GM12878 (cell line): Measurements from ENCODE around the gene TNFAIP8L3. TPM values are rescaled to one million over a fixed set of nuclear protein-coding genes. Genes with fewer than 3 reads are reported as not detected.

Experiments used
- ATAC-seq: fragments of 200-7000 bp; cut with Tn5 transposase; 3 replicates; pipeline ENCODE4 v1.9.1; 2020; ENCODE audit warnings: mild to moderate bottlenecking, moderate library complexity
- BruUV-seq: library from RNA; stranded (reverse); fragments of 400-500 nt; replicated peaks from 2 replicates; lab custom pipeline; 2021; lab: Mats Ljungman, UMichigan
- CTCF ChIA-PET: fragments of 300-600 bp; sonication (Branson Sonifier 250); formaldehyde crosslinking; extraction: SDS; loops from one replicate; lab custom pipeline; 2021; ENCODE audit warnings: inconsistent platforms; lab: Yijun Ruan, JAX
- POLR2A ChIA-PET: fragments of 350-600 bp; formaldehyde crosslinking; extraction: SDS; loops from one replicate; lab custom pipeline; 2021; ENCODE audit warnings: inconsistent platforms; lab: Charles Lee
- RAD21 ChIA-PET: fragments of 300-600 bp; sonication (Branson Sonifier 250); formaldehyde crosslinking; loops from one replicate; lab custom pipeline; 2023; ENCODE audit warnings: antibody characterized with exemption; ENCODE audit not compliant: unreplicated experiment; lab: Charles Lee
- SMC1A ChIA-PET: fragments of 300-600 bp; sonication (Branson Sonifier 250); formaldehyde crosslinking; loops from one replicate; lab custom pipeline; 2023; ENCODE audit not compliant: unreplicated experiment, uncharacterized antibody; lab: Charles Lee
- DNase-seq: peaks from one replicate; pipeline ENCODE4 v3.0.0-alpha.2; 2011; ENCODE audit warnings: low read depth, low spot score
- FAIRE-seq: peaks from 3 replicates; lab custom pipeline; 2011; peaks lifted over from hg19 to GRCh38; lab: Jason Lieb, UNC
- H2AFZ ChIP-seq: 2 replicates; pipeline ENCODE4 v1.6.0; 2011; ENCODE audit warnings: low read depth, low read length, control low read depth; ENCODE audit not compliant: control insufficient read depth
- H3K27ac ChIP-seq: 2 replicates; pipeline ENCODE4 v1.5.1; 2011; ENCODE audit warnings: control low read depth; ENCODE audit not compliant: control insufficient read depth, insufficient read depth
- H3K27me3 ChIP-seq, 2 experiments: replicated peaks in 1 of 2; 2 replicates each; pipeline versions ENCODE4 v1.6.0 to v1.6.1; 2011; ENCODE audit warnings: low read length in 1 of 2; ENCODE audit not compliant: control insufficient read depth in 2 of 2, insufficient read depth in 2 of 2
- H3K36me3 ChIP-seq, 2 experiments: 2 replicates each; pipeline ENCODE4 v1.5.1; 2011; ENCODE audit warnings: low read length in 1 of 2; ENCODE audit not compliant: control insufficient read depth in 2 of 2, insufficient read depth in 2 of 2
- H3K4me1 ChIP-seq: 2 replicates; pipeline ENCODE4 v1.6.1; 2011; ENCODE audit warnings: mild to moderate bottlenecking, low read length, moderate library complexity, mixed read lengths; ENCODE audit not compliant: control insufficient read depth, insufficient read depth
- H3K4me2 ChIP-seq: 2 replicates; pipeline ENCODE4 v1.6.0; 2011; ENCODE audit warnings: control low read depth; ENCODE audit not compliant: control insufficient read depth, insufficient read depth
- H3K4me3 ChIP-seq: fragments of 200-600 bp; sonication (generic); 2 replicates; pipeline ENCODE4 v1.5.1; 2016
- H3K79me2 ChIP-seq: 2 replicates; pipeline ENCODE4 v1.6.0; 2011; ENCODE audit warnings: low read length; ENCODE audit not compliant: control insufficient read depth, insufficient read depth
- H3K9ac ChIP-seq: 2 replicates; pipeline ENCODE4 v1.8.0; 2011; ENCODE audit warnings: low read length, control low read depth, mixed read lengths; ENCODE audit not compliant: control insufficient read depth, insufficient read depth
- H3K9me3 ChIP-seq: replicated peaks from 3 replicates; pipeline ENCODE4 v1.5.1; 2011; ENCODE audit warnings: mild to moderate bottlenecking, low read length; ENCODE audit not compliant: control insufficient read depth, insufficient read depth
- H4K20me1 ChIP-seq: 2 replicates; pipeline ENCODE4 v1.6.0; 2011; ENCODE audit not compliant: control insufficient read depth, insufficient read depth
- BACH1 ChIP-seq: fragments of 450-650 bp; IDR thresholded peaks from 2 replicates; pipeline ENCODE4 v1.6.1; 2017; ENCODE audit warnings: mild to moderate bottlenecking, borderline replicate concordance
- CBX5 ChIP-seq: sonication (generic); IDR thresholded peaks from 2 replicates; pipeline ENCODE4 v1.6.1; 2016; ENCODE audit warnings: low read depth, moderate library complexity, mild to moderate bottlenecking, inconsistent platforms
- CHD2 ChIP-seq: IDR thresholded peaks from 2 replicates; pipeline ENCODE4 v1.6.1; 2011; ENCODE audit warnings: low read depth, low read length, improper control_type of control experiment, borderline replicate concordance
- CHD4 ChIP-seq: fragments of 200-600 bp; sonication (generic); IDR thresholded peaks from 2 replicates; pipeline ENCODE4 v1.6.1; 2016; ENCODE audit warnings: mild to moderate bottlenecking
- EP300 ChIP-seq, 2 experiments: fragments of 150-350 bp in 1 of 2; IDR thresholded peaks; 2 replicates each; pipeline ENCODE4 v1.6.1; 2011 to 2012; ENCODE audit warnings: low read depth in 2 of 2, low read length in 2 of 2, borderline replicate concordance in 1 of 2, improper control_type of control experiment in 1 of 2, inconsistent platforms in 1 of 2; ENCODE audit not compliant: control insufficient read depth in 1 of 2
- HDGF ChIP-seq: fragments of 450-650 bp; IDR thresholded peaks from 2 replicates; pipeline ENCODE4 v1.6.1; 2016; ENCODE audit warnings: antibody characterized with exemption
- NFXL1 ChIP-seq: fragments of 450-650 bp; IDR thresholded peaks from 2 replicates; pipeline ENCODE4 v1.6.1; 2017; ENCODE audit warnings: antibody characterized with exemption, mild to moderate bottlenecking, borderline replicate concordance
- PAX8 ChIP-seq: fragments of 450-650 bp; IDR thresholded peaks from 2 replicates; pipeline ENCODE4 v1.6.1; 2017; ENCODE audit warnings: mild to moderate bottlenecking, moderate library complexity
- PRDM15 ChIP-seq: fragments of 450-650 bp; formaldehyde crosslinking; IDR thresholded peaks from 2 replicates; pipeline ENCODE4 v1.4.0; 2020; ENCODE audit warnings: mild to moderate bottlenecking, moderate library complexity
- RUNX3 ChIP-seq: IDR thresholded peaks from 2 replicates; pipeline ENCODE4 v1.6.1; 2012; ENCODE audit warnings: low read length, inconsistent platforms
- SUZ12 ChIP-seq: fragments of 200-600 bp; sonication (generic); IDR thresholded peaks from one replicate; pipeline ENCODE4 v1.6.1; 2018; ENCODE audit warnings: antibody characterized with exemption, mild to moderate bottlenecking; ENCODE audit not compliant: unreplicated experiment
- ZNF592 ChIP-seq: fragments of 450-650 bp; IDR thresholded peaks from 2 replicates; pipeline ENCODE4 v1.6.1; 2017; ENCODE audit warnings: mild to moderate bottlenecking, moderate library complexity
- WGBS: methylation state at CpG from one replicate; pipeline ENCODE4 v1.1.6; 2016; ENCODE audit warnings: low lambda C conversion rate; ENCODE audit not compliant: insufficient replicate concordance, insufficient coverage; ENCODE audit errors: missing lambda C conversion rate; 5-methylcytosine and 5-hydroxymethylcytosine counted together
- in situ Hi-C: fragments of 300-500 bp; cut with MboI; formaldehyde crosslinking; loops from 9 replicates; pipeline ENCODE4 v1.14.3; 2018; ENCODE audit warnings: mixed read lengths
- intact Hi-C: fragments of 100-400 bp; cut with micrococcal nuclease; formaldehyde crosslinking; loops from one replicate; pipeline ENCODE4 v1.14.2; 2022; ENCODE audit not compliant: unreplicated experiment
- polyA plus RNA-seq, 11 experiments: library from polyadenylated mRNA; depleted of rRNA in 4 of 11; unstranded in 6 of 11; stranded (reverse) in 5 of 11; fragments of >200 nt; fragmentation: Nextera tagmentation in 4 of 11; fragmentation: Illumina TruSeq in 1 of 11; extraction: Ambion mirVana in 4 of 11; extraction: Trizol in 1 of 11; gene quantifications; 1 replicate in 1 of 11; 2 replicates in 10 of 11; pipeline versions ENCODE4 v1.2.1 to v1.2.3, GENCODE V29; 2011 to 2016; ENCODE audit warnings: inconsistent platforms in 2 of 11, missing spikeins in 2 of 11, low read depth in 1 of 11
- total RNA-seq, 4 experiments: library from RNA; depleted of rRNA in 3 of 4; stranded (reverse); fragments of >200 nt in 3 of 4; fragmentation: Illumina TruSeq in 1 of 4; extraction: Trizol in 1 of 4; gene quantifications; 2 replicates each; pipeline versions ENCODE4 v1.2.1 to v1.2.3, GENCODE V29; 2013 to 2021

Gene TNFAIP8L3
- total and polyA plus RNA-seq, 10 of the 15 experiments (the other 5 are each of a cell fraction or from before 2014, with no cell fraction given), result 0.22 TPM; not detected in 9

- no peak for TF ChIP-seq ZNF592
- no peak for TF ChIP-seq BACH1
- TF ChIP-seq, all 136 proteins: peak for 0
These were observed 12.5 kb downstream of the TNFAIP8L3 start (continued) for GRCh38 chr15:51082246-51082645.

GRCh38 chr15:51080286-51080685 is 14.4 kb downstream of the TNFAIP8L3 start:
- no TSS peak for BruUV-seq
- no peak for FAIRE-seq
- no peaks in the 10 kb centered on the region for H4K20me1 ChIP-seq
- H3K27ac ChIP-seq, result no peak overlapping the region
- ChIA-PET RAD21 (interaction anchor here (1.2 to 1.5 kb wide), 3 partner anchors 10 to 32 kb away, joined by 3 to 5 read pairs (median 3); no protein-coding TSS in a partner anchor), CTCF (interaction anchor here (0.6 to 1.1 kb wide), 3 partner anchors 27 to 156 kb away, joined by 3 to 4 read pairs (median 3); no protein-coding TSS in a partner anchor), POLR2A (interaction anchor here (0.5 to 1.6 kb wide), 4 partner anchors 10 to 14 kb away, joined by 3 to 6 read pairs (median 5); partner anchors contain the start of gene TNFAIP8L3), SMC1A (interaction anchor here (0.7 to 3.8 kb wide), 3 partner anchors 11 to 30 kb away, joined by 4 to 37 read pairs (median 9); no protein-coding TSS in a partner anchor)
- H3K9ac ChIP-seq, result no peak overlapping the region
- DNase-seq, result no peak
- ATAC-seq, result no peak
- H3K4me2 ChIP-seq, result no peak overlapping the region
- in situ Hi-C loops, result no loop called here
- H2AFZ ChIP-seq, result no peak overlapping the region
- TF ChIP-seq HDGF (no peak), CHD4 (no peak), PRDM15 (no peak), CBX5 (no peak), EP300 (IDR thresholded peaks at IDR 0.05; ENCODE audit: borderline replicate concordance in 1 of 2, control insufficient read depth in 1 of 2, low read depth in 2 of 2, low read length in 2 of 2) (no peak), CHD2 (no peak), PAX8 (no peak), SUZ12 (no peak), NFXL1 (no peak), RUNX3 (no peak)
- peaks cover 22% of the 10 kb centered on the region for H3K4me1 ChIP-seq
- no peaks in the 10 kb centered on the region for H3K79me2 ChIP-seq
- intact Hi-C loops, result no loop called here
- no peaks in the 10 kb centered on the region for H3K27me3 ChIP-seq
- no peaks in the 10 kb centered on the region; the same call in 2 of the 3 replicates for H3K9me3 ChIP-seq
- H3K4me3 ChIP-seq, result no peak overlapping the region
- no peaks in the 10 kb centered on the region for H3K36me3 ChIP-seq
- 62% methylated on average over 5 of the region's 5 CpGs for WGBS
